RKO (cell line): ENCODE data around the gene IL1R1.

Source experiments
- DNase-seq: peaks from one replicate; pipeline ENCODE4 v3.0.0-alpha.2; 2016; ENCODE audit warnings: low spot score

The IL1R1 gene

DNA sequence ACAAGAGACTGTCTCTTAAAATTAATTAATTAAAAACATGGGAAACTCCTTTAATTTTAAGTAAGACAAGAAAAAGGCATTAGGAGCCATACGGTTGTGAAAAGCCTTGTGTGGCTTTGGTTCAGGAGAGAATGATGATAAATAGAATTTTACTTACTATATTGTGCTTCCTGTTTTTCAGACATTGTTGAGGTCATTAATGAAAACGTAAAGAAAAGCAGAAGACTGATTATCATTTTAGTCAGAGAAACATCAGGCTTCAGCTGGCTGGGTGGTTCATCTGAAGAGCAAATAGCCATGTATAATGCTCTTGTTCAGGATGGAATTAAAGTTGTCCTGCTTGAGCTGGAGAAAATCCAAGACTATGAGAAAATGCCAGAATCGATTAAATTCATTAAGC is 33.6 kb downstream of the IL1R1 start:
- DNase-seq, result no peak

GRCh38 chr2:102177814-102178478 is 35.4 kb downstream of the IL1R1 start:
- DNase-seq, result no peak

- no peak for DNase-seq
Measured at GRCh38 chr2:102179061-102179460, 36.5 kb downstream of the IL1R1 start.

DNA sequence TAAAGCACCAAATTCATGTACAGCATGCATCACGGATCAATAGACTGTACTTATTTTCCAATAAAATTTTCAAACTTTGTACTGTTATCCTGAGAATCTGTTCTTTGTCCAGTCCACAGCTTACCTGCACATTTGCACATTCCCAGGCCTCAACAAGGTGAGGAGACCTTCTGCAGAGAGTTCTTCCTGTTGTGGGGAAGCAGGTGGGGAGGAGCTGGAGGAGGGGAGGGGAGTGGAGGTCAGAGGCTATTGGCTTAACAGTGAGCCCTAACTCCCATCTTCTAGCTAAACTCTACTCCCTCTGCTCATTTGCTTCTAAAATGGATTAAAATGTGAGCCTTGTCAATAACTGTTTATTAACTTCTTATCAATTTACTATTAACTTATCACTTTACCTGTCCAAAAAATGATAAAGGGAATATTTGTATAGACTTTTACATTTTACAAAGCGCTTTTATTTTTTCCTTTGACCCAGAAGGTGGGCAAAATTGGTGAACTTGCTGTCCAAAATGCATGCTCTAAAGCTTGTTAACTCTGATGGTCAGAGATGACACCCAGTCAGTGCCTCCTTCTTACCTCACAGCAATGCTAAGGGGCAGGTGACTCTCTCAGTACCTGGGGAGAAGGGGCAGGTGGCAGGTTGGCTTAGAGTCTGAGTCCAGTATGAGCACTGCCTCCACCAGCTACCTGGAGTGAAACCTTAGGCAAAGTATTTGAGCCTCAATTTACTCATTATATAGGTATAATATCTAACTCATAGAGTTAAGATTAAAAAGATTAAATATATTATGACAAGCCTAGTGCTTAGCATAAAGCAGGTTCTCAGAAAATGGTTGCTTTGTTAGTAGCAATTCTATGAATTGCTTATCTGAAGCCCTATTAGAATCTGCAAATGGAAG is 37.5 kb downstream of the IL1R1 start:
- no peak for DNase-seq

DNA sequence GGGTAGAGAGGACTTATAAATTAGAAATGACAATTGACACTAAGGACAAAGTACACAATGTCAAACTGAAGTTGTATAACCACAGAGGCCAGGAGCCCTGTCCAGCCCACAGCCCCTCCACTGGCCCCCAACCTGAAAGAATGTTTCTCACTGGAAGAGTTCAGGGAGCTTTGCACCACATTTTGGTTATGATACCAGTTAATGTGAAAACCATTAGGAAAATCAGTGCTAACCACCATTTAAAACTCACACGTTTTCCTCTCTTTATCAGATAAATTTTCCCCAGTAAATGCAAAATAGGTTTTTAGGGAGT is 38.1 kb downstream of the IL1R1 start:
- DNase-seq, result no peak

DNA sequence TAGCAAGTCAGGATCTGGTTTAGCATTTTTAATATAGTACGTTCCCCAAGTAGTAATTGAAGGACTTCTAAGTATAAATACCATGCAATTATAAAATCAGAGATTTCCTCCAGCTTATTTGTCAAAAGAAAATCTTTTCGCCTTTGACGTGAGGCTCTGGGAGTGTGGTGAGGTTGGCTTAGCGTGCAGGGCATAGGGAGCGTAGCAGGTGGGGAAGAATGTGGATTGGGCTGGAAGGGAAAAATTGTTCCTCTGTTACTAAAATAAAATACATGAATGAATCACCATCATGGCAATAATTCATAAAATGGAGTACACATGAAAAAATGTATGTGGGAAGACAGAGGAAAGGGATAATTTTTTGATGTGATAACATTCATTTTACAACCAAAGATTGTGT is 38.8 kb downstream of the IL1R1 start:
- no peak for DNase-seq

DNA sequence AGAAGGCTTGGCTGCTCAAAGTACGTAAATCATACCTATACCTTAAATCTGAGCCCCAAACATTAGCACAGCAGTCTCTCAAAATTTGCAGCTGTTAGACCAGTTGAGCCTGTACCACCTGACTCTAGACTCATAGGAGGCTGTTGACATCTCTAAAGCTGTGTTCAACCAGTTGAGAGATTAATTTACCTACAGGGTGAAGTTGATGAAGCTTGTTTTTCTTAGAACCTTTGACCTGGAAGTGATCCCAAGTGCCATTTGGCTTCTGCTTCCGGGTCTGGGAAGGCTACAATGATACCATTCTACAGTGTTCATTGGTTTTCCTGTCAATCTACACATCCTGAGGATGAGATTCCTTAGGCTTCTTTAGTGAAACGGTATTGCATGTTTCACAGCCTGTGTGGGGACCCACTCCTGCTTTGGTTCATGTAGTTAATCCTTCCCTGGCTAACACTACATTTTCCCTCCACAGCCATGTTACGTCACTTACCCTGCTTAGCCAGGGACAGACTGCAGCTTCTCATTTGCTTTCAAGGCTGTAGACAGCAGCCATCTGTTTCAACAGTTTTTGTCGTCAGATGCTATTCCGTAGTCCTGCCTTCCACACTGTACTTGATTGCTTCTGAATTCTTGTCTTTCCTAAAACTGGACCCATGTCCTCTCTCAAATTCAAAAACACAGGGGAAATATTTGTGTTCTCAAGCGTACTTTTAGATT is 39.5 kb downstream of the IL1R1 start:
- no peak for DNase-seq

DNA sequence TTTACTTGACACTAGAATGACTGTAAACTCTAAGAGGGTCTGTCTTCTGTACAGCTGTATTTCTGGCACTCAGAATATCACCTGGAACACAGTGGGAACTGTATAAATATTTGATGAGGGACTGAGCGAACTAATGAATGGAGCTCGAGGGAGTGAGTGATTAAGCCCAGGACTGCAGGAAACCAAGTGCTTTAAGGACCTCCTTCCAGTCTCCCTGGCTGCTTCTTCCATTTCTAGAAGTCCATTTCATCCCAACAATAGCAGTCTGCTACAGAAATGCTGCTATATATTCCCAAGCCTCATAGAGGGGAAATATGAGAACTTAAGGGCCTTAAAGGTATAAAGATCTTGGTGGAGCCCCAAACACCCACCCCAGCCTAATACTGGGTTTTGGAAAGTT is 41.5 kb downstream of the IL1R1 start:
- DNase-seq, result no peak

- DNase-seq, result no peak
Measured at GRCh38 chr2:102184568-102184967, 42.0 kb downstream of the IL1R1 start.

GRCh38 chr2:102185347-102185746 is 42.8 kb downstream of the IL1R1 start:
- no peak for DNase-seq

GRCh38 chr2:102186791-102187495 is 44.4 kb downstream of the IL1R1 start, which contains the start of gene IL1RL2:
Gene IL1RL2 (plus strand): TSS chr2:102187023. CDS start chr2:102187868, 845 bp downstream.
- DNase-seq, result no peak

DNA sequence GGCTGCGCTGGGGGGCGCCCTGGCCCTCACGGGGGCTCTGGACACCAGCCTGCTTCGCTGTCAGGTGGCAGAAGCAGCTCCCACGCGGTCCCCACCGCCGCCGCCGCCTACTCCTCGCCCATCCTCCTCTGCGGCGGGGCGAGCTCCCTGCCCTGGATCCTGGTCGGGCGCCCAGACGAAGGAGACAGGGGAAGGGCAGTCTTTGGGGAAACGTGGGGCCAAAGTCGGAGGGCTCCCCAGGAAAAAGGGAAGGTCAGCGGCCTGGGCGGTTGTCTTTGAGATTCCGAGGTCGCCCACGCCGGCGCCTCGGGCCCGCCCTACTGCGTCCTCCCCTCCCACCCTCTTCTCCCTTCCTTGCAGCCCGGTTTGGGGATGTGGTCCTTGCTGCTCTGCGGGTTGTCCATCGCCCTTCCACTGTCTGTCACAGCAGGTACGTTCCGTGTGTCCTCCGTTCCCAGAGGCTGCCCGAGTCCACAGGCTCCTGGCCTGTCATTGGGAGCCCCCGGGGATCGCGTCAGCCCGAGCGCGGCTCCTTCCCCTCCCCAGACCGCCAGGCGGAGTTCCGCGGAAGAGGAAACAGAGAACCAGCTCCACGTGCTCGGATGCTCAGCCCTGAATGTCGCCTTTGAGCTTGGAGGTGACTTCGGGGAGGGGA is 45.1 kb downstream of the IL1R1 start:
- no peak for DNase-seq

DNA sequence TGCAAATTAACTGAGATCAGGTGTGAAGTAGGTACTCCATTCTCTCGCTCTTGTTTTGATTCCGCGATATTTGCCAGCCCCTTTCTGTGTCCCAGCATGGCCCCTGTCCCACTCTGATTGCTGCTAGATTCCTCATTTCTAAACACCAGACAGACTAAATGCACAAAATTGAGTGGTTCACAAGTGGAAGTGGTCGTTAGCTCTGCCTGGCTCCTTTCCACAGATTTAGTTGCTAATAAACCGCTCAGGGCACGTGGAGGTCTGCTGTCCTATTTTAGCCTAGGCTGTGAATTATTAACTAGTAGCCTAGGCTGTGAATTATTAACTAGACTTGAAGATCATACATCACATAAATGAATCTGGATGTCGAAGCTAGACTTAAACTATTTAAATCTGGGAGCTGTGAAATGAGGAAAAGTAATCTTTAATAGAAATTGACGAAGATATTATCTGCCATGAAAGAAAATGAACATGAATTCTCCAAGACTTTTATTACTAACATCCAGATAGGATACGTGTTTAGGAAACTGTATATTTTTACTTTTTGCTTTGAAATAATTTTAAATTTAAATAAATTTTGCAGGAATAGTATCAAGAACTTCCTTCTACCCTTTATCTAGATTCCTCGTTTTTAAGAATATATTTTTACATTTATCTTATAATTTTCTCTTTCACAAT is 48.0 kb downstream of the IL1R1 start:
- no peak for DNase-seq

DNA sequence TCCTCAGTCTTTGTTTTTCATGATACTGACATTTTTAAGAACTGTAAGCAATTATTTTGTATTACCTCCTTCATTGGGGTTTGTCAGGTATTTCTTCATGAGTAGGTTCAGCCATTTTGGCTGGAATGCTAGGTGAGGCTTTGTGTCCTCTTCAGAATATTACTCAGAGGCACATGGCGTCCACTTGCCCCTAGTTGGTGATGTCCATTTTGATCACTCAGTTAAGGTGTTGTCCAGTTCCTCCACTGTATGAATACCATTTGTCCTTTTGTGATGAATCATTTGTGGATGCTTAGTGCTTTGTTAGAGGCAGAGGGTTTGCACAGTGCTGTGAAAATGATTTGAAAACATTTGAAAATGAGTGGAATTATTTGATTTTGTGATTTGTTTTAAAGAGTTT is 49.0 kb downstream of the IL1R1 start:
- DNase-seq, result no peak

DNA sequence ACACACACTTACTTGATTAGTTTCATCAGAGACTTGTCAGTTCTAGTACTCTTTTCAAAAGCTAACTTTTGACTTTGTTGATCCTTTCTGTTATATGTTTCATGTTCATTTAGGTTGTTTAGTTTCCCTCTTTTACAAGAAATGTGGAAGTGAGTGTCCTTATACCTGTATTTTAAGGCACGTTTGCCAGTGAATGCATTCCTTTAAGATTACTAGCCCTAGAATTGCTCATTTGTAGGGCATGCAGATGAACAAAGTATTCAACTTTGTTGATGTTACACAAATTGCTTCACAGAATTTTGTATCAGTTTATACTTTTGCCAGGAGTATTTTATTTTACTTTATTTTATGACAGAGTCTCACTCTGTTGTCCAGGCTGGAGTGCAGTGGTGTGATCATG is 50.5 kb downstream of the IL1R1 start:
- DNase-seq, result no peak

DNA sequence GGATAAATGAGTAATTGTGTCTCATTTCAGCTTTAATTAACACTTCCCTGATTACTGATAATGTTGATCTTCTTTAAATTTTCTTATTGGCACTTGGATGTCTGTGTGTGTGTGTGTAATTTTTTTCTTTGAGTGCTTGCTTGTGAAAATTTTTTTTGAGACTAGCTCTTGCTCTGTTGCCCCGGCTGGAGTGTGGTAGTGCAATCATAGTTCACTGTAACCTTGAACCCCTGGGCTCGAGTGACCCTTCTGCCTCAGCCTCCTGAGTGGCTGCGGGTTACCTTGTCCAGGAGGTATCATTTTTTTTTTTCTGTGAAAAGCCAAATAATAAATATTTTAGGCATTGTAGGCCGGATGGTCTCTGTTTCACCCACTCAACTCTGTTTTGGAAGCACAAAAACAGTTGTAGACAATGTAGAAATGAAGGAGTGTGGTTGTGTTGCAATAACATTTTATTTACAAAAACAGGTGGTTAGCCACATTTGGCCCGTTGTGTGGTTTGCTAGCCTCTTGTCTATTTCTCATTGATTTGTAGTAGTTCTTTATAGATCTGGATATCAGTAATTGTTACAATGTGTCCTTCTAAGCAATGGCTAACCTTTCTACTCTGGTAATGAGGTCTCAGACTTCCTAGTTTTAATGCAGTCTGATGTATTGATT is 52.2 kb downstream of the IL1R1 start:
- DNase-seq, result no peak

DNA sequence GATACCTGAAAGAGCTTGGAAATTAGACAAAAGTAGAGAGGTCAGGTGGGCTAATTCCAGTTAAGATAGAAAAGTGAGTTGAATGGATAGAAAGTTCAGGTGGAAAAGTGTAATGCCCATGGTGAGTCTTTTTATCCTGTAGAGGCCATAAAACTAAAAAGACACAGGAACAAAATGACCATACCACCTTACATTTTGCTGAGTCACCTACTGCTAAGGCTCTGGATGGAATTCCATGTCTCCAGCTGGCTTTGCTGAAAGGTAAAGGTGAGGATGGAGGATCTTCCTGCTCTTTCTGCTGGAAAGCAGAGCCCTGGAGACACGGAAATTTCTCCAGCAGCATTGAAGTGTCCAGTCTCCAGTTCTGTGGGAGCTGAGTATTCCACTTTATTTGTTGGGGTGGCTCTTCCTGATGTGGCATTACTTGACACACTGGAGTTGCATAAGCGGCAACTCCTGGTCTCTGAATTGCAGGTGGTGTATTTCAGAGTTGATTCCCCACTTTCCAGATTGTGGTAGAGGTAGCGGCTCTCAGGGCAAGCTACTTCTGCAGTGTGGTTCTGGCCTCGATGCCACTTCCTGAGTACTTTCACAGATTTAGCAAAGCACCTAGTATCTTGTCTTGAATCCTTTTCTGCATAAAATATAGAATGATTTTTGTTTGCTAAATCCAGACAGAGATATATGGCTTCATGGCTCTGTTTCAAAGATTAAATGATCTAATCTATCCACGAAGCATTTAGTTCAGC is 55.0 kb downstream of the IL1R1 start:
- no peak for DNase-seq

- no peak for DNase-seq
Measured at GRCh38 chr2:102200539-102200938, 58.0 kb downstream of the IL1R1 start.

GRCh38 chr2:102204638-102205037 is 62.1 kb downstream of the IL1R1 start:
- no peak for DNase-seq
